ENCODE data around the gene CEACAM19.

GRCh38 chr19:44636439-44637389 is 34.6 kb upstream of the CEACAM19 start:
- TF ChIP-seq POLR2A (IDR thresholded peaks at IDR 0.05) (no peak), CTCF (IDR thresholded peaks at IDR 0.05) (no peak), EP300 (IDR thresholded peaks at IDR 0.05) (no peak), POLR2AphosphoS5 (IDR thresholded peaks at IDR 0.05) (no peak)

Data from suprapubic skin (tissue), 4 donors.